OCI-LY1 (cell line): Measurements from ENCODE around the gene TMEM272.
"Not testable (repeated sequence)": the region's sequence is repeated elsewhere in the genome, so short reads cannot be mapped to it uniquely, and the experiment has no call there.

Experiments
- H2AFZ ChIP-seq: fragments of 200-600 bp; sonication (generic), shearing (Covaris generic); 2 replicates; pipeline ENCODE4 v1.6.0; 2014; ENCODE audit warnings: antibody characterized with exemption, mild to moderate bottlenecking, low read length
- H3F3A ChIP-seq: fragments of 200-600 bp; sonication (generic), shearing (Covaris generic); 2 replicates; pipeline ENCODE4 v1.6.0; 2014; ENCODE audit warnings: mild to moderate bottlenecking, antibody characterized with exemption, low read length, moderate library complexity; ENCODE audit not compliant: insufficient read depth
- H3K27ac ChIP-seq: fragments of 200-600 bp; sonication (generic); 2 replicates; pipeline ENCODE4 v1.5.1; 2014; ENCODE audit warnings: low read length, mixed run types, mild to moderate bottlenecking, low read depth; ENCODE audit not compliant: poor library complexity, severe bottlenecking
- H3K27me3 ChIP-seq: fragments of 200-600 bp; sonication (generic); 2 replicates; pipeline ENCODE4 v1.6.0; 2014; ENCODE audit warnings: antibody characterized with exemption, mild to moderate bottlenecking, low read length, moderate library complexity; ENCODE audit not compliant: insufficient read depth
- H3K36me3 ChIP-seq: fragments of 200-600 bp; sonication (generic); 2 replicates; pipeline ENCODE4 v1.6.1; 2014; ENCODE audit warnings: mild to moderate bottlenecking, antibody characterized with exemption, low read length, moderate library complexity, mixed read lengths; ENCODE audit not compliant: insufficient read depth
- H3K4me1 ChIP-seq: fragments of 200-600 bp; sonication (generic); 2 replicates; pipeline ENCODE4 v1.5.1; 2014; ENCODE audit warnings: mild to moderate bottlenecking, low read length, moderate library complexity; ENCODE audit not compliant: insufficient read depth, severe bottlenecking
- H3K4me2 ChIP-seq: fragments of 200-600 bp; sonication (generic), shearing (Covaris generic); 2 replicates; pipeline ENCODE4 v1.6.1; 2014; ENCODE audit warnings: low read length
- H3K4me3 ChIP-seq: fragments of 200-600 bp; sonication (generic); 2 replicates; pipeline ENCODE4 v1.5.1; 2014; ENCODE audit warnings: low read length, low read depth, mild to moderate bottlenecking, mixed read lengths; ENCODE audit not compliant: poor library complexity, severe bottlenecking
- H3K79me2 ChIP-seq: fragments of 200-600 bp; shearing (Covaris generic); 2 replicates; pipeline ENCODE4 v1.6.1; 2016; ENCODE audit warnings: mixed run types, low read length, mixed read lengths; ENCODE audit not compliant: insufficient read depth
- H3K9ac ChIP-seq: fragments of 200-600 bp; sonication (generic), shearing (Covaris generic); 2 replicates; pipeline ENCODE4 v1.6.1; 2014; ENCODE audit warnings: mild to moderate bottlenecking, low read length, mixed read lengths
- H3K9me2 ChIP-seq: fragments of 200-600 bp; sonication (generic), shearing (Covaris generic); 2 replicates; pipeline ENCODE4 v1.6.1; 2014; ENCODE audit warnings: low read depth, mild to moderate bottlenecking, low read length, mixed read lengths
- H3K9me3 ChIP-seq: fragments of 200-600 bp; shearing (Covaris generic); 2 replicates; pipeline ENCODE4 v1.6.1; 2014; ENCODE audit warnings: low read length, mixed read lengths
- H4K20me1 ChIP-seq: fragments of 200-600 bp; sonication (generic), shearing (Covaris generic); 2 replicates; pipeline ENCODE4 v1.6.0; 2016; ENCODE audit warnings: mild to moderate bottlenecking, low read length; ENCODE audit not compliant: insufficient read depth
- CTCF ChIP-seq: fragments of 200-600 bp; sonication (generic), shearing (Covaris generic); IDR thresholded peaks from 2 replicates; pipeline ENCODE4 v1.5.1; 2017; ENCODE audit warnings: mild to moderate bottlenecking, antibody characterized with exemption, low read length, moderate library complexity, mixed read lengths
- EZH2 ChIP-seq: fragments of 200-600 bp; sonication (generic), shearing (Covaris generic); IDR thresholded peaks from 2 replicates; pipeline ENCODE4 v1.8.0; 2017; ENCODE audit warnings: borderline replicate concordance, mixed run types, mild to moderate bottlenecking, antibody characterized with exemption, low read length, moderate library complexity, mixed read lengths

The TMEM272 gene

GRCh38 chr13:51826606-51827005, 18.4 kb downstream of the TMEM272 start:
- Histone ChIP-seq H3F3A (no peaks in the 10 kb centered on the region), H3K79me2 (no peaks in the 10 kb centered on the region), H3K9me2 (no peaks in the 10 kb centered on the region), H3K36me3 (no peaks in the 10 kb centered on the region), H3K27me3 (no peaks in the 10 kb centered on the region), H2AFZ (no peak overlapping the region), H3K4me1 (peaks cover 100% of the 10 kb centered on the region), H3K27ac (peak overlapping the region; percentile 97), H3K9ac (peak overlapping the region; percentile 42; the same call in 1 of the 2 replicates), H3K4me3 (peak overlapping the region; percentile 5), H3K9me3 (no peaks in the 10 kb centered on the region), H4K20me1 (no peaks in the 10 kb centered on the region), H3K4me2 (peak overlapping the region; percentile 56; the same call in 1 of the 2 replicates)
- TF ChIP-seq CTCF (no peak), EZH2 (no peak)

- H3K9me2 ChIP-seq, result no peaks in the 10 kb centered on the region
- H3K9ac ChIP-seq, result peak overlapping the region; percentile 42; the same call in 1 of the 2 replicates
- H4K20me1 ChIP-seq, result no peaks in the 10 kb centered on the region
- no peaks in the 10 kb centered on the region for H3K27me3 ChIP-seq
- no peaks in the 10 kb centered on the region for H3F3A ChIP-seq
- peaks cover 100% of the 10 kb centered on the region for H3K4me1 ChIP-seq
- TF ChIP-seq EZH2, result no peak
- TF ChIP-seq CTCF, result no peak
- H3K4me3 ChIP-seq, result peak overlapping the region; percentile 0
- no peak overlapping the region for H2AFZ ChIP-seq
- H3K36me3 ChIP-seq, result no peaks in the 10 kb centered on the region
- peak overlapping the region; percentile 56 for H3K4me2 ChIP-seq
- peak overlapping the region; percentile 97 for H3K27ac ChIP-seq
- no peaks in the 10 kb centered on the region for H3K79me2 ChIP-seq
- no peaks in the 10 kb centered on the region for H3K9me3 ChIP-seq
These were observed 19.2 kb downstream of the TMEM272 start for GRCh38 chr13:51825681-51826254.

- Histone ChIP-seq H3K27ac (peak overlapping the region; percentile 97), H2AFZ (0 out of 2 replicates have a peak overlapping the region, but pooled peaks have one; percentile 22), H3K79me2 (no peaks in the 10 kb centered on the region), H3K9me3 (no peaks in the 10 kb centered on the region), H3K9ac (peak overlapping the region; percentile 42; the same call in 1 of the 2 replicates), H3F3A (no peaks in the 10 kb centered on the region), H3K27me3 (no peaks in the 10 kb centered on the region), H3K4me3 (peak overlapping the region; percentile 0), H4K20me1 (no peaks in the 10 kb centered on the region), H3K4me1 (peaks cover 100% of the 10 kb centered on the region), H3K4me2 (peak overlapping the region; percentile 56), H3K36me3 (no peaks in the 10 kb centered on the region), H3K9me2 (no peaks in the 10 kb centered on the region)
- TF ChIP-seq CTCF, result no peak
- TF ChIP-seq EZH2, result no peak
These were observed 19.8 kb downstream of the TMEM272 start for GRCh38 chr13:51825165-51825592.

- H3K4me1 ChIP-seq, result peaks cover 100% of the 10 kb centered on the region
- not testable (repeated sequence) for H3K27me3 ChIP-seq, H4K20me1 ChIP-seq, H3F3A ChIP-seq, H3K36me3 ChIP-seq, H3K9me3 ChIP-seq, H2AFZ ChIP-seq, H3K9me2 ChIP-seq, H3K79me2 ChIP-seq
- peak overlapping the region; percentile 42; the same call in 1 of the 2 replicates for H3K9ac ChIP-seq
- peak overlapping the region; percentile 97 for H3K27ac ChIP-seq
- peak overlapping the region; percentile 56 for H3K4me2 ChIP-seq
- H3K4me3 ChIP-seq, result peak overlapping the region; percentile 0
These were observed 20.3 kb downstream of the TMEM272 start for GRCh38 chr13:51824712-51825111.
